A549 (cell line): ENCODE measurements around the gene ZSCAN12.

ENCODE experiments used
- CTCF ChIP-seq: fragments of >200 bp; sonication (Bioruptor Twin); formaldehyde crosslinking; IDR thresholded peaks from 3 replicates; pipeline ENCODE4 v1.5.1; 2016
- EHMT2 ChIP-seq: fragments of 200-600 bp; sonication (generic); IDR thresholded peaks from 2 replicates; pipeline ENCODE4 v1.6.1; 2016; ENCODE audit warnings: antibody characterized with exemption, low read depth, mild to moderate bottlenecking, moderate library complexity
- ESRRA ChIP-seq: fragments of 150-350 bp; IDR thresholded peaks from 2 replicates; pipeline ENCODE4 v1.6.1; 2014; ENCODE audit warnings: mild to moderate bottlenecking, low read length, borderline replicate concordance
- GATA3 ChIP-seq: IDR thresholded peaks from 2 replicates; pipeline ENCODE4 v1.6.1; 2012; ENCODE audit warnings: borderline replicate concordance
- HMGXB4 ChIP-seq: fragments of 250-450 bp; sonication (Bioruptor Pico); IDR thresholded peaks from 2 replicates; pipeline ENCODE4 v1.5.0; 2021; ENCODE audit warnings: mild to moderate bottlenecking, moderate library complexity, borderline replicate concordance
- HOXA7 ChIP-seq: fragments of 250-450 bp; sonication (Bioruptor Pico); IDR thresholded peaks from 2 replicates; pipeline ENCODE4 v1.5.0; 2020; ENCODE audit warnings: mild to moderate bottlenecking, moderate library complexity
- KDM1A ChIP-seq: fragments of 200-600 bp; sonication (generic); IDR thresholded peaks from 2 replicates; pipeline ENCODE4 v1.6.1; 2016; ENCODE audit warnings: low read depth, mild to moderate bottlenecking
- MAX ChIP-seq: IDR thresholded peaks from 2 replicates; pipeline ENCODE4 v1.6.1; 2012
- MYC ChIP-seq: IDR thresholded peaks from 2 replicates; pipeline ENCODE4 v1.6.1; 2012; ENCODE audit warnings: mild to moderate bottlenecking, inconsistent platforms, low read length, improper control_type of control experiment, borderline replicate concordance
- NR3C1 ChIP-seq: fragments of >200 bp; sonication (Bioruptor Twin); formaldehyde crosslinking; IDR thresholded peaks from 3 replicates; pipeline ENCODE4 v1.6.1; 2017
- POLR2A ChIP-seq: IDR thresholded peaks from 2 replicates; pipeline ENCODE4 v1.6.1; 2012; ENCODE audit warnings: mild to moderate bottlenecking, low read length
- RCOR1 ChIP-seq: fragments of 150-350 bp; IDR thresholded peaks from 2 replicates; pipeline ENCODE4 v1.6.1; 2014; ENCODE audit warnings: antibody characterized with exemption, low read length, low read depth
- REST ChIP-seq: fragments of 200-600 bp; sonication (generic); IDR thresholded peaks from 2 replicates; pipeline ENCODE4 v1.6.1; 2016; ENCODE audit warnings: antibody characterized with exemption, mild to moderate bottlenecking, moderate library complexity
- RNF2 ChIP-seq: fragments of 200-600 bp; sonication (generic); IDR thresholded peaks from 2 replicates; pipeline ENCODE4 v1.6.1; 2016; ENCODE audit warnings: low read depth, mild to moderate bottlenecking, antibody characterized with exemption, moderate library complexity, borderline replicate concordance

- no peak for TF ChIP-seq EHMT2
- TF ChIP-seq CTCF: no peak
- no peak for TF ChIP-seq MYC
- no peak for TF ChIP-seq HMGXB4 (CRISPR knock-in tag)
- no peak for TF ChIP-seq NR3C1
- TF ChIP-seq GATA3: no peak
- TF ChIP-seq KDM1A: no peak
- no peak for TF ChIP-seq POLR2A
- TF ChIP-seq MAX: no peak
- TF ChIP-seq RCOR1: no peak
- TF ChIP-seq REST: no peak
- TF ChIP-seq RNF2: no peak
- no peak for TF ChIP-seq HOXA7 (CRISPR knock-in tag)
- TF ChIP-seq ESRRA: no peak
Observed at GRCh38 chr6:28345201-28345600, 54.3 kb downstream of the ZSCAN12 start.
